ENCODE data around the gene ADORA2B.

- TF ChIP-seq CTCF (IDR thresholded peaks at IDR 0.05), result no peak
- TF ChIP-seq POLR2A (IDR thresholded peaks at IDR 0.05), result no peak
Observed at GRCh38 chr17:15952048-15952532, 7.2 kb downstream of the ADORA2B start.

All from right lobe of liver (tissue), 4 donors.